Testis (tissue), 2 donors: ENCODE measurements around the gene FAM131B.

Experiments used
- POLR2A ChIP-seq: fragments of 450-650 bp; IDR thresholded peaks from one replicate; pipeline ENCODE4 v1.6.1; 2017; ENCODE audit warnings: antibody characterized with exemption, mild to moderate bottlenecking, moderate library complexity
- TF ChIP-seq, protein P1 (sequence below), 3 experiments: fragments of 450-650 bp in 2 of 3; fragments of 200-600 bp in 1 of 3; sonication (generic) in 1 of 3; IDR thresholded peaks; one replicate each; pipeline ENCODE4 v1.5.1; 2016 to 2019; ENCODE audit warnings: antibody characterized with exemption in 3 of 3, mild to moderate bottlenecking in 2 of 3, moderate library complexity in 1 of 3

DNA sequence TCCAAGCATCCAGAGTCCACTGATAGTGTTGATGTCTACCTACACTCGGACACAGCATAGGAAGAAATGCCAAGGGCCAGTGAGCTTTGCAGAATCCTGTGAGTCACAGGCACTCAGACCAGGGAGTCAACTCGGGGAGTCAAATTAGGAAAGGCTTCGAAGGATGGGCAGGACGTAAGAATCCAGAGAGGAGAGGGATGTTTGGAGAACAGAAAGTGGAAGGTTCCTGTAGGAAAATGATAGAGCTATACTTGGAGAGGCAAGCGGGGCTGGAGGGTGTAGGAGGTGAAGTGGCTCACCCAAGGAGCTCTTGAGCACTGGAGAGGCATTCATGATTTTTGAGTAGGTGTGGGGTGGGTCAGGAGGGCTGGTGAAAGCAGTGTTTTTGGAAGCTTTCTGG, 21.6 kb upstream of the FAM131B start:
- TF ChIP-seq, protein P1, sequence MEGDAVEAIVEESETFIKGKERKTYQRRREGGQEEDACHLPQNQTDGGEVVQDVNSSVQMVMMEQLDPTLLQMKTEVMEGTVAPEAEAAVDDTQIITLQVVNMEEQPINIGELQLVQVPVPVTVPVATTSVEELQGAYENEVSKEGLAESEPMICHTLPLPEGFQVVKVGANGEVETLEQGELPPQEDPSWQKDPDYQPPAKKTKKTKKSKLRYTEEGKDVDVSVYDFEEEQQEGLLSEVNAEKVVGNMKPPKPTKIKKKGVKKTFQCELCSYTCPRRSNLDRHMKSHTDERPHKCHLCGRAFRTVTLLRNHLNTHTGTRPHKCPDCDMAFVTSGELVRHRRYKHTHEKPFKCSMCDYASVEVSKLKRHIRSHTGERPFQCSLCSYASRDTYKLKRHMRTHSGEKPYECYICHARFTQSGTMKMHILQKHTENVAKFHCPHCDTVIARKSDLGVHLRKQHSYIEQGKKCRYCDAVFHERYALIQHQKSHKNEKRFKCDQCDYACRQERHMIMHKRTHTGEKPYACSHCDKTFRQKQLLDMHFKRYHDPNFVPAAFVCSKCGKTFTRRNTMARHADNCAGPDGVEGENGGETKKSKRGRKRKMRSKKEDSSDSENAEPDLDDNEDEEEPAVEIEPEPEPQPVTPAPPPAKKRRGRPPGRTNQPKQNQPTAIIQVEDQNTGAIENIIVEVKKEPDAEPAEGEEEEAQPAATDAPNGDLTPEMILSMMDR (IDR thresholded peaks at IDR 0.05) = no peak
- no peak for TF ChIP-seq POLR2A
